HG02678 (cell line): Measurements from ENCODE around the gene NFKBIE.

Source experiments
- ATAC-seq: cut with Tn5 transposase; IDR thresholded peaks from one replicate; pipeline ENCODE4 v1.9.1; 2021; ENCODE audit warnings: mild to moderate bottlenecking, moderate library complexity; ENCODE audit not compliant: unreplicated experiment

Gene NFKBIE

DNA sequence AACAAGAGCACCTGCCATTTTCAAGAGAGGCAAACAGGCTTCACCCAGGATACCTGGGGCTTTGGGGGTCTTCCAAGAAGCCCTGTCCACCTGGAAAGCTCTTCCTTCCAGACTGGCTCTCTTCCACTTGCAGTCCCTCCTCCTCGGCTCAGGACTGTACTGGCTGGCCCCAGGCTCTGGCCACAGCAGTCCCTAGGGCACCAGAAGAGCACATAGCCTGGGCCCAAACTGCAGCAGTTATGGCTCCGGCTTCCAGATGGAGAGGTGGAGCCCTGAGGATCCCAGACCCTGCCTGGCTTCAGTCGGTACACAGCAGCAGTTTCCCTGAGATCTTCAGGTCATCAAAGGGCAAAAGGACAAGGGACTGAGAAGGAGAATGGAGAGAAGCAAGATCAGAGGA is 6.4 kb downstream of the NFKBIE start:
- no peak for ATAC-seq

GRCh38 chr6:44258325-44258863 is 7.0 kb downstream of the NFKBIE start:
- no peak for ATAC-seq

GRCh38 chr6:44257753-44258324 is 7.5 kb downstream of the NFKBIE start:
- ATAC-seq: peak; percentile 9

- ATAC-seq: peak; percentile 52
Measured at GRCh38 chr6:44257025-44257752, 8.2 kb downstream of the NFKBIE start, which contains the start of gene SLC35B2. Gene SLC35B2 (minus strand): TSS chr6:44257528. CDS start chr6:44257410, 118 bp downstream.

GRCh38 chr6:44256775-44257024 is 8.7 kb downstream of the NFKBIE start:
- ATAC-seq: no peak

GRCh38 chr6:44255871-44256774 is 9.2 kb downstream of the NFKBIE start:
- ATAC-seq: no peak

- ATAC-seq: no peak
Measured at GRCh38 chr6:44255105-44255808, 10.1 kb downstream of the NFKBIE start.

DNA sequence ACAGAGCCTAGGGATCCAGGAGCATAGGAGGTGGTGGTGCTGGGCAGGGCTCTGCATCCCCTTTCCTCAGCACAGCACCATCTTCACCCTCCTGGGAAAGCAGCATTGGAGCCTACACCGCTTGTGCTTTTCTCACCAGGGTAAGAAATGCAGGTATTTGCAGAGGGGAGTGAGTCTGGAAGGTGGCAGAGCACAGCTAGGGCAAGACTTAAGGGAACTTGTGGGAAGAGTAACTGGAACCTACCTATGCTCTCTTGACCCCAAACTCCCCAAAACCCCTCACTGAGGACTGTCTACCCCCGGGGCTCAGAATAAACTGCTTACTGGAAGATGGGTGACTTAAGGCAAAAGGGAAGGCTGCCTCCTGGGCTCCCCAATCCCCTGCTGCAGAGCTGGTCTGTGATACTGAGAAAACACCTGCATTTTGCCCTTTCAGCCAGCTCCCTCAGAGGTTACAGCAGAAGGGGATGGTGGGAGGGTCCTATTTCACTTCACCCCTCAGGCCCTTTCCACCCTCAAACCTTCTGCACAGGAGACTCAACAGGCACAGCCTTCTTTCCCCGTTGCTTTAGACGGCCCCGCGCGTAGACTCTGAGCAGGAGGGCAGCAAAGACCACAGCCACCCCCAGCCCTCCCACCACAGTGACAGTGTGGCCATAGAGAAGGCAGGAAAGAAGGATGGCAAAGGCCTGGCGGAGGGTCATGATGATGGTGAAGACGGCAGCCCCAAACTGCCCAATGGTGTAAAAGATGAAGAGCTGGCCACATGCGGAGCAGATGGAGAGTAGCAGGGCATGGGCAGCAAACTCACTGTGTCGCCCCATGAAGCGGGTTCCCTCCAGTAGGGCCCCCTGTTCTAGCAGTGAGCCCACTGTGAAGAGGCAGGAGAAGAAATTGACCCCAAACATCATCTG is 10.9 kb downstream of the NFKBIE start:
- ATAC-seq: no peak

- no peak for ATAC-seq
Measured at GRCh38 chr6:44253307-44254101, 11.8 kb downstream of the NFKBIE start.

- no peak for ATAC-seq
Measured at GRCh38 chr6:44251576-44252524, 13.5 kb downstream of the NFKBIE start.

- no peak for ATAC-seq
Measured at GRCh38 chr6:44250718-44251123, 14.6 kb downstream of the NFKBIE start.

- ATAC-seq: no peak
Measured at GRCh38 chr6:44250067-44250717, 15.2 kb downstream of the NFKBIE start.

DNA sequence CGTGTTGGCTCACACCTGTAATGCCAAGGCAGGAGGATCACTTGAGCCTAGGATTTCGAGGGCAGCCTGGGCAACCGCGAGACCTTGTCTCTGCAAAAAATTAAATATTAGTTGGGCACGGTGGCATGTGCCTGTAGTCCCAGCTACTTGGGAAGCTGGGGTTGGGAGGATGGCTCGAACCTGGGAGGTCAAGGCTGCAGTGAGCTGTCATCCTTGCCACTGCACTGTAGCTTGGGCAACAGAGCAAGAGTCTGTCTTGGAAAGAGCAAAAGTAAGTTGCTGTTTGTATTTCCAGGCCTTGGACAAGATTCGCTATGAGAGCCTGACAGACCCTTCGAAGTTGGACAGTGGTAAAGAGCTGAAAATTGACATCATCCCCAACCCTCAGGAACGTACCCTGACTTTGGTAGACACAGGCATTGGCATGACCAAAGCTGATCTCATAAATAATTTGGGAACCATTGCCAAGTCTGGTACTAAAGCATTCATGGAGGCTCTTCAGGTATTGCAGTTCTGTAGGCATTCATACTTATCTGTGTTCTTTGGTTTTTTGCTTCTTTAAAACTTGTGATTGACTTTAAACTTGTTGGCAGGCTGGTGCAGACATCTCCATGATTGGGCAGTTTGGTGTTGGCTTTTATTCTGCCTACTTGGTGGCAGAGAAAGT is 16.1 kb downstream of the NFKBIE start:
- no peak for ATAC-seq

DNA sequence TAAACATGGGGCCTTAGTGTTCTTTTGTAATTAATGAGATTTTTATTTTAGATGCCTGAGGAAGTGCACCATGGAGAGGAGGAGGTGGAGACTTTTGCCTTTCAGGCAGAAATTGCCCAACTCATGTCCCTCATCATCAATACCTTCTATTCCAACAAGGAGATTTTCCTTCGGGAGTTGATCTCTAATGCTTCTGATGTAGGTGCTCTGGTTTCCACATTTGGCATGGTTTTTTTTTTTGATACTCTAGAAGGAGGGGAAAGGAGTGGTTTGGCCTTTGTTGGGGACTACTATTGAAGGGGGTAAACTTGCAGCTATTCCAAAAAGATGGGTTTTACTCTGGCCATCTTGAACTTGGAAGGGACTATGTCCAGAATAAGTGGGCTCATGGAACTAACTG is 16.8 kb downstream of the NFKBIE start:
- ATAC-seq: no peak

- ATAC-seq: peak; percentile 32
Measured at GRCh38 chr6:44247338-44248302, 17.7 kb downstream of the NFKBIE start.
